ENCODE data around the gene ST3GAL5. TPM values are rescaled to one million over a fixed set of nuclear protein-coding genes. Genes with fewer than 3 reads are reported as not detected.

The ST3GAL5 gene
- total and polyA plus RNA-seq, 4 donors, result 3.3 to 29.8 (median 15.7) TPM

Other genes starting within 250 kb of the ST3GAL5 start
- gene SFTPB, start 220.8 kb downstream of the ST3GAL5 start, total RNA-seq, result 1 to 10 TPM in 1 of 2 donors, not detected in 1; 1.7 TPM
- 1 to 10 TPM; 2.3 to 8.1 TPM for gene SFTPB, start 220.8 kb downstream of the ST3GAL5 start, polyA plus RNA-seq
- 1 to 10 TPM; 2.1 to 8.0 TPM for gene GNLY, start 194.6 kb downstream of the ST3GAL5 start, total RNA-seq
- gene GNLY, start 194.6 kb downstream of the ST3GAL5 start, polyA plus RNA-seq, result under 1 TPM in 1 of 2 donors, not detected in 1; 0.43 TPM
- 10 to 100 TPM; 56.7 to 68.5 TPM for gene ATOH8, start 135.0 kb downstream of the ST3GAL5 start, total RNA-seq
- 10 to 100 TPM; 51.5 to 78.8 TPM for gene ATOH8, start 135.0 kb downstream of the ST3GAL5 start, polyA plus RNA-seq
- gene POLR1A, start 216.9 kb upstream of the ST3GAL5 start, total RNA-seq, result 10 to 100 TPM; 28.2 to 31.5 TPM
- gene POLR1A, start 216.9 kb upstream of the ST3GAL5 start, polyA plus RNA-seq, result 1 to 10 TPM; 1.4 to 4.7 TPM
- 10 to 100 TPM; 59.6 to 86.3 TPM for gene PTCD3, start 217.2 kb upstream of the ST3GAL5 start, total RNA-seq
- gene PTCD3, start 217.2 kb upstream of the ST3GAL5 start, polyA plus RNA-seq, result 10 to 100 TPM in 1 of 2 donors, 1 to 10 TPM in 1; 4.4 to 47.1 TPM